Gastroesophageal sphincter (tissue), 4 donors: Measurements from ENCODE around the gene RPTOR. TPM values are rescaled to one million over a fixed set of nuclear protein-coding genes. Genes with fewer than 3 reads are reported as not detected.

Experiments used
- ATAC-seq: fragments of 150-250 bp; one replicate; pipeline ENCODE4 v1.9.1; 2016; ENCODE audit warnings: mild to moderate bottlenecking, moderate library complexity
- H3K27ac ChIP-seq, 4 donors: fragments of 200-600 bp; sonication (generic) in 3 of 4; 1 replicate in 3 of 4; 2 replicates in 1 of 4; pipeline ENCODE4 v1.5.1; 2016 to 2019
- H3K27me3 ChIP-seq: fragments of 200-600 bp; sonication (generic); one replicate; pipeline ENCODE4 v1.5.1; 2019
- H3K36me3 ChIP-seq, 2 donors: fragments of 200-600 bp; sonication (generic); one replicate each; pipeline ENCODE4 v1.5.1; 2019; ENCODE audit warnings: control low read depth in 1 of 2
- H3K4me1 ChIP-seq, 3 donors: fragments of 200-600 bp; sonication (generic); 1 replicate in 2 of 3; 2 replicates in 1 of 3; pipeline ENCODE4 v1.5.1; 2016 to 2019; ENCODE audit warnings: control low read depth in 2 of 3
- H3K4me3 ChIP-seq, 2 donors: fragments of 200-600 bp; sonication (generic); one replicate each; pipeline ENCODE4 v1.5.1; 2019; ENCODE audit warnings: mild to moderate bottlenecking in 1 of 2, moderate library complexity in 1 of 2
- H3K9me3 ChIP-seq, 3 donors: fragments of 200-600 bp; sonication (generic); one replicate each; pipeline ENCODE4 v1.5.1; 2017 to 2019; ENCODE audit warnings: control low read depth in 2 of 3
- EP300 ChIP-seq: sonication (generic); formaldehyde crosslinking; IDR thresholded peaks from one replicate; pipeline ENCODE4 v1.6.1; 2017; ENCODE audit warnings: antibody characterized with exemption, mild to moderate bottlenecking
- POLR2A ChIP-seq, 2 donors: fragments of 450-650 bp; IDR thresholded peaks; one replicate each; pipeline ENCODE4 v1.6.1; 2017; ENCODE audit warnings: antibody characterized with exemption in 2 of 2, mild to moderate bottlenecking in 2 of 2, moderate library complexity in 1 of 2
- POLR2AphosphoS5 ChIP-seq: sonication (generic); formaldehyde crosslinking; IDR thresholded peaks from one replicate; pipeline ENCODE4 v1.6.1; 2017; ENCODE audit warnings: antibody characterized with exemption
- WGBS, 2 donors: methylation state at CpG; one replicate each; pipeline ENCODE4 v1.1.5; 2018; ENCODE audit warnings: low coverage in 1 of 2; 5-methylcytosine and 5-hydroxymethylcytosine counted together
- total RNA-seq, 4 donors: library from RNA; depleted of rRNA; stranded (reverse); fragments of >200 nt; gene quantifications; one replicate each; pipeline ENCODE4 v1.1.0, GENCODE V29; 2016
- TF ChIP-seq, protein P1 (sequence below), 4 experiments: fragments of 200-600 bp in 2 of 4; fragments of 450-650 bp in 2 of 4; sonication (generic) in 1 of 4; IDR thresholded peaks; one replicate each; pipeline ENCODE4 v1.5.1; 2017 to 2019; ENCODE audit warnings: antibody characterized with exemption in 4 of 4, mild to moderate bottlenecking in 2 of 4, moderate library complexity in 2 of 4

The RPTOR gene
- total RNA-seq, 4 donors from 2014 or later, result 25.7 to 56.8 (median 39.7) TPM

GRCh38 chr17:80510772-80511171 lies 33.9 kb upstream of the RPTOR start:
- 71 to 93% methylated on average over 1 of the region's 9 CpGs for WGBS, 2 donors
- H3K27me3 ChIP-seq, result peaks cover 77% of the 10 kb centered on the region
- TF ChIP-seq, protein P1, sequence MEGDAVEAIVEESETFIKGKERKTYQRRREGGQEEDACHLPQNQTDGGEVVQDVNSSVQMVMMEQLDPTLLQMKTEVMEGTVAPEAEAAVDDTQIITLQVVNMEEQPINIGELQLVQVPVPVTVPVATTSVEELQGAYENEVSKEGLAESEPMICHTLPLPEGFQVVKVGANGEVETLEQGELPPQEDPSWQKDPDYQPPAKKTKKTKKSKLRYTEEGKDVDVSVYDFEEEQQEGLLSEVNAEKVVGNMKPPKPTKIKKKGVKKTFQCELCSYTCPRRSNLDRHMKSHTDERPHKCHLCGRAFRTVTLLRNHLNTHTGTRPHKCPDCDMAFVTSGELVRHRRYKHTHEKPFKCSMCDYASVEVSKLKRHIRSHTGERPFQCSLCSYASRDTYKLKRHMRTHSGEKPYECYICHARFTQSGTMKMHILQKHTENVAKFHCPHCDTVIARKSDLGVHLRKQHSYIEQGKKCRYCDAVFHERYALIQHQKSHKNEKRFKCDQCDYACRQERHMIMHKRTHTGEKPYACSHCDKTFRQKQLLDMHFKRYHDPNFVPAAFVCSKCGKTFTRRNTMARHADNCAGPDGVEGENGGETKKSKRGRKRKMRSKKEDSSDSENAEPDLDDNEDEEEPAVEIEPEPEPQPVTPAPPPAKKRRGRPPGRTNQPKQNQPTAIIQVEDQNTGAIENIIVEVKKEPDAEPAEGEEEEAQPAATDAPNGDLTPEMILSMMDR (IDR thresholded peaks at IDR 0.05), result no peak
- no peak for TF ChIP-seq EP300
- TF ChIP-seq POLR2A (IDR thresholded peaks at IDR 0.05), result no peak
- TF ChIP-seq POLR2AphosphoS5, result no peak
- no peaks in the 10 kb centered on the region for H3K36me3 ChIP-seq
- H3K27ac ChIP-seq, result no peak overlapping the region
- no peak overlapping the region for H3K4me3 ChIP-seq
- no peak for ATAC-seq
- no peaks in the 10 kb centered on the region for H3K4me1 ChIP-seq
- H3K9me3 ChIP-seq, result no peaks in the 10 kb centered on the region

GRCh38 chr17:80511222-80512180 lies 33.1 kb upstream of the RPTOR start:
- no peak for ATAC-seq
- H3K4me3 ChIP-seq, result no peak overlapping the region
- TF ChIP-seq EP300, result no peak
- TF ChIP-seq, protein P1 (IDR thresholded peaks at IDR 0.05), result no peak
- TF ChIP-seq POLR2A (IDR thresholded peaks at IDR 0.05), result no peak
- TF ChIP-seq POLR2AphosphoS5, result no peak
- H3K4me1 ChIP-seq, result no peaks in the 10 kb centered on the region
- peaks cover 71% of the 10 kb centered on the region for H3K27me3 ChIP-seq
- 74 to 82% methylated on average over 3 to 6 of the region's 18 CpGs for WGBS, 2 donors
- H3K36me3 ChIP-seq, result no peaks in the 10 kb centered on the region
- H3K9me3 ChIP-seq, result no peaks in the 10 kb centered on the region
- H3K27ac ChIP-seq, result no peak overlapping the region

DNA sequence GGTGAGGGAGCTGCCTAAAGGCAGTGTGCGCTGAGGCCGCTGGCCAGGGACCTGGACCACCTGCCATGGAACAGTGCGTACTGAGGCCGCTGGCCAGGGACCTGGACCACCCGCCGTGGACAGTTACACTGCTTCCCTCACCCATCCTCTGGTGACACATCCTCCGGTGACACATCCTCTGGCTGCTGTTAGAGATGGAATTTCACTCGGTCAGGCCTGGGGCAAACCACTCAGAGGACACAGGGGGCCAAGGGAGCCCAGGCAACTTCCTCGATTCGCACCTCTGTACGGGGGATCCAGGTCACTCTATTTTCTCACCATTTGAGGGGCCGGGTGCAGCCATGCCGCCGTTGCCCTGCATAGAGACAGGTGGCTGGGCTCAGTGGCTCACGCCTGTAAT lies 32.4 kb upstream of the RPTOR start:
- TF ChIP-seq, protein P1 (IDR thresholded peaks at IDR 0.05), result no peak
- no peak for TF ChIP-seq POLR2AphosphoS5
- no peak for TF ChIP-seq EP300
- TF ChIP-seq POLR2A (IDR thresholded peaks at IDR 0.05), result no peak
- Histone ChIP-seq H3K4me3 (no peak overlapping the region), H3K36me3 (no peaks in the 10 kb centered on the region), H3K27ac (no peak overlapping the region), H3K27me3 (peaks cover 71% of the 10 kb centered on the region), H3K9me3 (no peaks in the 10 kb centered on the region), H3K4me1 (no peaks in the 10 kb centered on the region)
- no peak for ATAC-seq
- no CpG with 5 or more reads among the region's 15 CpGs for WGBS, 2 donors

GRCh38 chr17:80513201-80513600 lies 31.4 kb upstream of the RPTOR start:
- no peaks in the 10 kb centered on the region for H3K4me1 ChIP-seq
- peaks cover 62% of the 10 kb centered on the region for H3K27me3 ChIP-seq
- ATAC-seq, result no peak
- H3K27ac ChIP-seq, result no peak overlapping the region
- no peaks in the 10 kb centered on the region for H3K36me3 ChIP-seq
- TF ChIP-seq POLR2AphosphoS5 (no peak), EP300 (no peak)
- TF ChIP-seq, protein P1 (IDR thresholded peaks at IDR 0.05), result no peak
- no peak overlapping the region for H3K4me3 ChIP-seq
- no peaks in the 10 kb centered on the region for H3K9me3 ChIP-seq
- WGBS, 2 donors, result 83 to 94% methylated on average over 9 to 11 of the region's 16 CpGs

GRCh38 chr17:80513892-80514291 lies 30.7 kb upstream of the RPTOR start:
- WGBS, 2 donors, result 53 to 88% methylated on average over 3 to 4 of the region's 10 CpGs
- Histone ChIP-seq H3K27me3 (peaks cover 58% of the 10 kb centered on the region), H3K36me3 (no peaks in the 10 kb centered on the region), H3K4me1 (no peaks in the 10 kb centered on the region), H3K9me3 (no peaks in the 10 kb centered on the region), H3K27ac (no peak overlapping the region), H3K4me3 (no peak overlapping the region)
- TF ChIP-seq, protein P1 (IDR thresholded peaks at IDR 0.05), result no peak
- TF ChIP-seq POLR2AphosphoS5 (no peak), POLR2A (IDR thresholded peaks at IDR 0.05) (no peak), EP300 (no peak)
- ATAC-seq, result no peak
